ENCODE data around the gene TRPV2. TPM values are rescaled to one million over a fixed set of nuclear protein-coding genes. Genes with fewer than 3 reads are reported as not detected.
"Not testable (repeated sequence)": the region's sequence is repeated elsewhere in the genome, so short reads cannot be mapped to it uniquely, and the experiment has no call there.

TRPV2 gene
- total RNA-seq, 4 donors from 2014 or later = 2.9 to 4.4 (median 3.4) TPM

- H3K27ac ChIP-seq = peak overlapping the region; percentile 86 to 92 (median 88)
- peaks cover 16 to 17% of the 10 kb centered on the region in 2 donors for H3K4me1 ChIP-seq
- no peaks in the 10 kb centered on the region for H3K27me3 ChIP-seq
- peak overlapping the region; percentile 84 to 98 (median 90) for H3K4me3 ChIP-seq
- H3K9me3 ChIP-seq = no peaks in the 10 kb centered on the region
- intact Hi-C loops (cut with DNase I; ENCODE audit: low total_unique reads) = loop anchor here (2.0 to 5.0 kb wide), 5 partner anchors 59 to 222 kb away; partner anchors contain the start of genes NCOR1, PIGL, UBB and ZNF624
- ATAC-seq (peak; percentile 26 to 28), DNase-seq (no peak)
- in situ Hi-C loops (cut with MboI; ENCODE audit: low sequenced_read_pairs in 4 of 4) = loop anchor here in 1 of 4 donors (5.0 kb wide), 1 partner anchor 57 kb away; the partner anchor contains the start of gene UBB
- TF ChIP-seq POLR2A (IDR thresholded peaks at IDR 0.05) (no peak), CTCF (IDR thresholded peaks at IDR 0.05 in 4 of 5, conservative IDR thresholded peaks at IDR 0.05 in 1 of 5) (no peak)
- peaks cover 0 to 36% of the 10 kb centered on the region in 2 donors for H3K36me3 ChIP-seq
Observed at GRCh38 chr17:16439303-16439791, 24.0 kb downstream of the TRPV2 start.

- Histone ChIP-seq H3K9me3 (no peaks in the 10 kb centered on the region), H3K4me3 (peak overlapping the region; percentile 84 to 98 (median 90)), H3K27ac (peak overlapping the region; percentile 86 to 92 (median 88)), H3K4me1 (peaks cover 16 to 17% of the 10 kb centered on the region in 2 donors), H3K27me3 (no peaks in the 10 kb centered on the region), H3K36me3 (peaks cover 0 to 39% of the 10 kb centered on the region in 2 donors)
- in situ Hi-C loops (cut with MboI; ENCODE audit: low sequenced_read_pairs in 4 of 4) (loop anchor here in 1 of 4 donors (5.0 kb wide), 1 partner anchor 58 kb away; the partner anchor contains the start of gene UBB), intact Hi-C loops (cut with DNase I; ENCODE audit: low total_unique reads) (loop anchor here (2.0 to 5.0 kb wide), 6 partner anchors 47 to 223 kb away; partner anchors contain the start of genes NCOR1, PIGL, UBB and ZNF624)
- TF ChIP-seq POLR2A (IDR thresholded peaks at IDR 0.05) = no peak
- TF ChIP-seq CTCF (IDR thresholded peaks at IDR 0.05 in 4 of 5, conservative IDR thresholded peaks at IDR 0.05 in 1 of 5) = no peak
- DNase-seq = no peak
- ATAC-seq = no peak
Observed at GRCh38 chr17:16439811-16440351, 24.5 kb downstream of the TRPV2 start.

- in situ Hi-C loops (cut with MboI; ENCODE audit: low sequenced_read_pairs in 4 of 4); ATAC-seq; DNase-seq; H3K9me3 ChIP-seq; H3K27me3 ChIP-seq: not testable (repeated sequence)
- H3K36me3 ChIP-seq = peaks cover 0 to 39% of the 10 kb centered on the region in 2 donors
- H3K4me3 ChIP-seq = peak overlapping the region; percentile 84 to 98 (median 90)
- intact Hi-C loops (cut with DNase I; ENCODE audit: low total_unique reads) = loop anchor here (5.0 kb wide), 1 partner anchor 47 kb away; no protein-coding TSS in a partner anchor
- H3K4me1 ChIP-seq = peaks cover 17 to 19% of the 10 kb centered on the region in 2 donors
- peak overlapping the region; percentile 86 to 92 (median 88) for H3K27ac ChIP-seq
Observed at GRCh38 chr17:16440354-16440753, 25.0 kb downstream of the TRPV2 start.

GRCh38 chr17:16440901-16441629, 25.7 kb downstream of the TRPV2 start:
- peaks cover 0 to 39% of the 10 kb centered on the region in 2 donors for H3K36me3 ChIP-seq

More at GRCh38 chr17:16440901-16441629, 25.7 kb downstream of the TRPV2 start:
- intact Hi-C loops (cut with DNase I; ENCODE audit: low total_unique reads) (loop anchor here (5.0 kb wide), 1 partner anchor 46 kb away; no protein-coding TSS in a partner anchor), in situ Hi-C loops (cut with MboI; ENCODE audit: low sequenced_read_pairs in 4 of 4) (no loop called here)
- ATAC-seq (no peak), DNase-seq (no peak)
- Histone ChIP-seq H3K4me1 (peaks cover 17 to 23% of the 10 kb centered on the region in 2 donors), H3K9me3 (no peaks in the 10 kb centered on the region), H3K27me3 (no peaks in the 10 kb centered on the region), H3K4me3 (no peak overlapping the region), H3K27ac (peak overlapping the region in 1 of 4 donors; percentile 86)
- no peak for TF ChIP-seq CTCF (IDR thresholded peaks at IDR 0.05 in 4 of 5, conservative IDR thresholded peaks at IDR 0.05 in 1 of 5)
- TF ChIP-seq POLR2A (IDR thresholded peaks at IDR 0.05) = no peak
